ENCODE results near the gene CMTR1. TPM values are rescaled to one million over a fixed set of nuclear protein-coding genes. Genes with fewer than 3 reads are reported as not detected.
"Not testable (repeated sequence)": the region's sequence is repeated elsewhere in the genome, so short reads cannot be mapped to it uniquely, and the experiment has no call there.

CMTR1 gene
- 24.1 and 26.3 TPM in 2 replicates for total RNA-seq (2014; rRNA removed; shearing (Covaris generic))

GRCh38 chr6:37432916-37433656 lies at the start of gene CMTR1:
CMTR1 (plus strand) TSS chr6:37433221; CDS start chr6:37435630, 2,409 bp downstream.
- peak; percentile 74 for DNase-seq (ENCODE audit: low spot score)

GRCh38 chr6:37388578-37388977 lies 44.4 kb upstream of the CMTR1 start:
- no peak for DNase-seq (ENCODE audit: low spot score)

GRCh38 chr6:37389857-37390256 lies 43.2 kb upstream of the CMTR1 start:
- no peak for DNase-seq (ENCODE audit: low spot score)

- no peak for DNase-seq (ENCODE audit: low spot score)
Observed at GRCh38 chr6:37391120-37391519, 41.9 kb upstream of the CMTR1 start.

GRCh38 chr6:37392821-37393220 lies 40.2 kb upstream of the CMTR1 start:
- DNase-seq (ENCODE audit: low spot score) = no peak

- no peak for DNase-seq (ENCODE audit: low spot score)
Observed at GRCh38 chr6:37393381-37393929, 39.6 kb upstream of the CMTR1 start.

- peak; percentile 28 for DNase-seq (ENCODE audit: low spot score)
Observed at GRCh38 chr6:37396571-37397180, 36.3 kb upstream of the CMTR1 start.

GRCh38 chr6:37399131-37399530 lies 33.9 kb upstream of the CMTR1 start:
- DNase-seq (ENCODE audit: low spot score) = no peak

GRCh38 chr6:37399795-37400490 lies 33.1 kb upstream of the CMTR1 start:
- DNase-seq (ENCODE audit: low spot score) = no peak

GRCh38 chr6:37401658-37402057 lies 31.4 kb upstream of the CMTR1 start:
- not testable (repeated sequence) for DNase-seq (ENCODE audit: low spot score)

GRCh38 chr6:37406726-37407341 lies 26.2 kb upstream of the CMTR1 start:
- no peak for DNase-seq (ENCODE audit: low spot score)

GRCh38 chr6:37407948-37408347 lies 25.1 kb upstream of the CMTR1 start:
- no peak for DNase-seq (ENCODE audit: low spot score)

GRCh38 chr6:37409501-37409900 lies 23.5 kb upstream of the CMTR1 start:
- DNase-seq (ENCODE audit: low spot score) = no peak

GRCh38 chr6:37417393-37417792 lies 15.6 kb upstream of the CMTR1 start:
- no peak for DNase-seq (ENCODE audit: low spot score)

GRCh38 chr6:37418722-37419121 lies 14.3 kb upstream of the CMTR1 start:
- DNase-seq (ENCODE audit: low spot score) = no peak

GRCh38 chr6:37426058-37426944 lies 6.7 kb upstream of the CMTR1 start:
- DNase-seq (ENCODE audit: low spot score) = no peak

GRCh38 chr6:37426945-37427510 lies 6.0 kb upstream of the CMTR1 start:
- DNase-seq (ENCODE audit: low spot score) = no peak

GRCh38 chr6:37429352-37429750 lies 3.7 kb upstream of the CMTR1 start:
- peak; percentile 4 for DNase-seq (ENCODE audit: low spot score)

- DNase-seq (ENCODE audit: low spot score) = no peak
Observed at GRCh38 chr6:37432590-37432915, 468 bp upstream of the CMTR1 start.

- DNase-seq (ENCODE audit: low spot score) = peak; percentile 13
Observed at GRCh38 chr6:37433657-37434271, 743 bp downstream of the CMTR1 start.
